Calu3 (cell line): ENCODE results near the gene MAD1L1. TPM values are rescaled to one million over a fixed set of nuclear protein-coding genes. Genes with fewer than 3 reads are reported as not detected.

Source experiments
- BruUV-seq: library from RNA; stranded (reverse); fragments of 400-500 nt; replicated peaks from 2 replicates; lab custom pipeline; 2021; lab: Mats Ljungman, UMichigan
- CTCF ChIA-PET: fragments of 300-600 bp; sonication (Branson Sonifier 250); formaldehyde crosslinking; loops from one replicate; lab custom pipeline; 2022; ENCODE audit warnings: antibody characterized with exemption; lab: Charles Lee
- DNase-seq: peaks from one replicate; pipeline ENCODE4 v3.0.0; 2022
- H3K27ac Mint-ChIP-seq: one replicate; pipeline ENCODE4 v1.8.0; 2022; ENCODE audit warnings: mixed read lengths; ENCODE audit not compliant: unreplicated experiment
- H3K27me3 Mint-ChIP-seq: one replicate; pipeline ENCODE4 v1.8.0; 2022; ENCODE audit warnings: mixed read lengths; ENCODE audit not compliant: unreplicated experiment
- H3K36me3 Mint-ChIP-seq: one replicate; pipeline ENCODE4 v1.8.0; 2022; ENCODE audit warnings: mild to moderate bottlenecking, moderate library complexity, mixed read lengths; ENCODE audit not compliant: insufficient read depth, unreplicated experiment
- H3K4me1 Mint-ChIP-seq: one replicate; pipeline ENCODE4 v1.8.0; 2022; ENCODE audit warnings: mild to moderate bottlenecking, low read depth, mixed read lengths; ENCODE audit not compliant: unreplicated experiment
- H3K4me3 Mint-ChIP-seq: one replicate; pipeline ENCODE4 v1.8.0; 2022; ENCODE audit warnings: mild to moderate bottlenecking, low read depth, moderate library complexity, mixed read lengths; ENCODE audit not compliant: unreplicated experiment
- H3K9me3 Mint-ChIP-seq: one replicate; pipeline ENCODE4 v1.8.0; 2022; ENCODE audit warnings: low read depth, mixed read lengths; ENCODE audit not compliant: unreplicated experiment
- CTCF ChIP-seq: fragments of 200-600 bp; IDR thresholded peaks from one replicate; pipeline ENCODE4 v1.8.0; 2022; ENCODE audit warnings: antibody characterized with exemption; ENCODE audit not compliant: unreplicated experiment
- intact Hi-C: fragments of 100-400 bp; cut with micrococcal nuclease; formaldehyde crosslinking; loops from one replicate; pipeline ENCODE4 v1.10.0; 2022; ENCODE audit not compliant: unreplicated experiment
- total RNA-seq: library from RNA; stranded (reverse); gene quantifications from 2 replicates; pipeline ENCODE4 v1.2.3, GENCODE V29; 2022

MAD1L1 gene
- total RNA-seq, 1 experiment from 2014 or later: 86.0 TPM

GRCh38 chr7:2193575-2194305 lies 39.0 kb downstream of the MAD1L1 start:
- H3K27ac Mint-ChIP-seq: no peak overlapping the region
- TF ChIP-seq CTCF: no peak
- CTCF ChIA-PET: interaction anchor here (0.6 kb wide), 1 partner anchor 70 kb away, joined by 3 read pairs; no protein-coding TSS in a partner anchor
- H3K4me1 Mint-ChIP-seq: no peaks in the 10 kb centered on the region
- no TSS peak for BruUV-seq
- H3K27me3 Mint-ChIP-seq: no peaks in the 10 kb centered on the region
- H3K4me3 Mint-ChIP-seq: no peak overlapping the region
- intact Hi-C loops: no loop called here
- peaks cover 8% of the 10 kb centered on the region for H3K9me3 Mint-ChIP-seq
- peaks cover 25% of the 10 kb centered on the region for H3K36me3 Mint-ChIP-seq
- DNase-seq: no peak

DNA sequence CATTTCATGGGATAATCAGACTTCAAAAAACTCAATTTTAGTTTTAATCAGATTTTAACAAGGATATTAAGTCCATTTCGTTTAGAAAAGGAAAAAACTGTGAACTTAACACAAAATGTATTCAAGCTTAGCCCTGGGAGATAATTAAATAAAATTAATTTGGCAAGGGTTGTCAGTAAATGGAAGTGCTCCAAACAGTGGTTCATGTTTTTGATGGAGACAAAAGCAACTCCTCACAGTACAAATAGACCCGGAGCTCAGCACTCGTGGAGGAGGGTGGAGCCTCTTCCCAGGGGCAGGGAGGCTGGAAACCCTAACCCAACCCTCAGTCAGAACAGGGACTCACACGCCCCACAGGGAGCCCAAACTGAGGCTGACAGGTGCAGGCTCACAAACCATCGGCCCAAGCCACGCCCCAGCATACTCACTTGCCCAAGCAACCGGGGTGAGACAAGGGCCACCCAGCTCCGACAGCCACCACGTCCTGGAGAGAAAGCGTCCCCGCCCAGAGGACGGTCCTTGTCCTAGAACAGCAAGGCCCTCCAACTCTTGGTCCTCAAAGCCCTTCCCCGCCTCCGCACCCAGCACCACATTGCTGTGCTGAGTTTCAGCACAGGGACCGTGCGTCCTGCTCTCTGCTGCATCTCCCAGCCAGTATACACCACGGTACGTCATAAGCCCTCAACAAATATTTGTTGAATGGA lies 39.8 kb downstream of the MAD1L1 start:
- H3K27ac Mint-ChIP-seq: no peak overlapping the region
- intact Hi-C loops: no loop called here
- BruUV-seq: no TSS peak
- H3K27me3 Mint-ChIP-seq: no peaks in the 10 kb centered on the region
- H3K9me3 Mint-ChIP-seq: peaks cover 8% of the 10 kb centered on the region
- CTCF ChIA-PET: interaction anchor here (0.6 kb wide), 1 partner anchor 71 kb away, joined by 3 read pairs; no protein-coding TSS in a partner anchor
- no peak overlapping the region for H3K4me3 Mint-ChIP-seq
- no peaks in the 10 kb centered on the region for H3K4me1 Mint-ChIP-seq
- peaks cover 20% of the 10 kb centered on the region for H3K36me3 Mint-ChIP-seq
- TF ChIP-seq CTCF: no peak
- DNase-seq: no peak

- no peaks in the 10 kb centered on the region for H3K4me1 Mint-ChIP-seq
- H3K4me3 Mint-ChIP-seq: no peak overlapping the region
- H3K36me3 Mint-ChIP-seq: peaks cover 14% of the 10 kb centered on the region
- no peak for TF ChIP-seq CTCF
- peaks cover 4% of the 10 kb centered on the region for H3K9me3 Mint-ChIP-seq
- intact Hi-C loops: no loop called here
- H3K27me3 Mint-ChIP-seq: no peaks in the 10 kb centered on the region
- no peak overlapping the region for H3K27ac Mint-ChIP-seq
- no TSS peak for BruUV-seq
- DNase-seq: no peak
- CTCF ChIA-PET: no interaction called here
Observed at GRCh38 chr7:2191016-2191415, 41.7 kb downstream of the MAD1L1 start.

- CTCF ChIA-PET: no interaction called here
- no peak overlapping the region for H3K4me3 Mint-ChIP-seq
- DNase-seq: no peak
- BruUV-seq: no TSS peak
- peaks cover 4% of the 10 kb centered on the region for H3K9me3 Mint-ChIP-seq
- H3K36me3 Mint-ChIP-seq: peaks cover 14% of the 10 kb centered on the region
- intact Hi-C loops: no loop called here
- no peaks in the 10 kb centered on the region for H3K27me3 Mint-ChIP-seq
- H3K27ac Mint-ChIP-seq: no peak overlapping the region
- no peaks in the 10 kb centered on the region for H3K4me1 Mint-ChIP-seq
- no peak for TF ChIP-seq CTCF
Observed at GRCh38 chr7:2190531-2190930, 42.2 kb downstream of the MAD1L1 start.
